Activated CD8-positive, alpha-beta T cell treated with anti-CD3 and anti-CD28 coated beads for 36 hours (primary cell): ENCODE measurements around the gene CNTNAP2. TPM values are rescaled to one million over a fixed set of nuclear protein-coding genes. Genes with fewer than 3 reads are reported as not detected.

Source experiments
- ATAC-seq: fragments of 200-7000 bp; cut with Tn5 transposase; one replicate; pipeline ENCODE4 v1.10.0; 2021; ENCODE audit warnings: mild to moderate bottlenecking, moderate library complexity
- CTCF ChIA-PET: fragments of 350-600 bp; sonication (Branson Sonifier 250); formaldehyde crosslinking; loops from one replicate; lab custom pipeline; 2021; ENCODE audit warnings: antibody characterized with exemption; lab: Charles Lee
- POLR2A ChIA-PET: fragments of 350-600 bp; sonication (Branson Sonifier 250); formaldehyde crosslinking; loops from one replicate; lab custom pipeline; 2021; ENCODE audit warnings: antibody characterized with exemption; lab: Charles Lee
- DNase-seq: peaks from one replicate; pipeline ENCODE4 v3.0.0-alpha.2; 2020
- H3K27ac Mint-ChIP-seq: one replicate; pipeline ENCODE4 v1.8.0; 2021; ENCODE audit warnings: mild to moderate bottlenecking, mixed read lengths
- H3K27me3 Mint-ChIP-seq: one replicate; pipeline ENCODE4 v1.8.0; 2021; ENCODE audit warnings: mixed read lengths
- H3K36me3 Mint-ChIP-seq: one replicate; pipeline ENCODE4 v1.8.0; 2021; ENCODE audit warnings: low read depth, mixed read lengths
- H3K4me1 Mint-ChIP-seq: one replicate; pipeline ENCODE4 v1.8.0; 2021; ENCODE audit warnings: low read depth, mixed read lengths
- H3K4me3 Mint-ChIP-seq: one replicate; pipeline ENCODE4 v1.8.0; 2021; ENCODE audit warnings: mild to moderate bottlenecking, moderate library complexity, mixed read lengths
- H3K9me3 Mint-ChIP-seq: one replicate; pipeline ENCODE4 v1.8.0; 2021; ENCODE audit warnings: mixed read lengths
- intact Hi-C: fragments of 100-400 bp; cut with micrococcal nuclease; formaldehyde crosslinking; loops from one replicate; pipeline ENCODE4 v1.10.0; 2022
- total RNA-seq, 2 experiments: library from RNA; stranded (reverse); gene quantifications; one replicate each; pipeline ENCODE4 v1.2.3, GENCODE V29; 2021
- TF ChIP-seq, protein P1 (sequence below): fragments of 200-600 bp; IDR thresholded peaks from one replicate; pipeline ENCODE4 v1.8.0; 2022; ENCODE audit warnings: antibody characterized with exemption, mild to moderate bottlenecking

CNTNAP2 gene
- total RNA-seq, 2 experiments from 2014 or later: not detected

DNA sequence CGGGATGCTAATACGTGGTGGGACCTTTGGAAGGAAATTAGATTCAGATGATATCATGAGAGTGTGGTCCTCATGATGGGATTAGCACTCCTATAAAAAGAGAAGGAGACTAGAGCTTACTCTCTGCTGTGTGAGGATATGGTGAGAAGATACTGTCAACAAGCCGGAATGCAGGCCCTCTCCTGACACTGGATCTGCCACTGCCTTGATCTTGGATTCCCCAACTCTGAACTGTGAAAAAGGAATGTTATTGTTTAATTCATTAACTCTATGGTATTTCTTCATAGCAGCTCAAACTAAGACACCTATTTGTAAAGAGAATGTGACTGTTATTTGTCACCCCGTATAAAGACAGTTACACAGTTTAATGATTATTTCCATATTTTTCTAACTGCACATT, 1246.5 kb downstream of the CNTNAP2 start:
- Mint-ChIP-seq H3K9me3 (peaks cover 9% of the 10 kb centered on the region), H3K36me3 (no peaks in the 10 kb centered on the region), H3K4me1 (no peaks in the 10 kb centered on the region), H3K27ac (no peak overlapping the region), H3K27me3 (no peaks in the 10 kb centered on the region), H3K4me3 (no peak overlapping the region)
- intact Hi-C loops: no loop called here
- ChIA-PET CTCF (no interaction called here), POLR2A (no interaction called here)
- DNase-seq (no peak), ATAC-seq (no peak)
- TF ChIP-seq, protein P1, sequence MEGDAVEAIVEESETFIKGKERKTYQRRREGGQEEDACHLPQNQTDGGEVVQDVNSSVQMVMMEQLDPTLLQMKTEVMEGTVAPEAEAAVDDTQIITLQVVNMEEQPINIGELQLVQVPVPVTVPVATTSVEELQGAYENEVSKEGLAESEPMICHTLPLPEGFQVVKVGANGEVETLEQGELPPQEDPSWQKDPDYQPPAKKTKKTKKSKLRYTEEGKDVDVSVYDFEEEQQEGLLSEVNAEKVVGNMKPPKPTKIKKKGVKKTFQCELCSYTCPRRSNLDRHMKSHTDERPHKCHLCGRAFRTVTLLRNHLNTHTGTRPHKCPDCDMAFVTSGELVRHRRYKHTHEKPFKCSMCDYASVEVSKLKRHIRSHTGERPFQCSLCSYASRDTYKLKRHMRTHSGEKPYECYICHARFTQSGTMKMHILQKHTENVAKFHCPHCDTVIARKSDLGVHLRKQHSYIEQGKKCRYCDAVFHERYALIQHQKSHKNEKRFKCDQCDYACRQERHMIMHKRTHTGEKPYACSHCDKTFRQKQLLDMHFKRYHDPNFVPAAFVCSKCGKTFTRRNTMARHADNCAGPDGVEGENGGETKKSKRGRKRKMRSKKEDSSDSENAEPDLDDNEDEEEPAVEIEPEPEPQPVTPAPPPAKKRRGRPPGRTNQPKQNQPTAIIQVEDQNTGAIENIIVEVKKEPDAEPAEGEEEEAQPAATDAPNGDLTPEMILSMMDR: no peak

DNA sequence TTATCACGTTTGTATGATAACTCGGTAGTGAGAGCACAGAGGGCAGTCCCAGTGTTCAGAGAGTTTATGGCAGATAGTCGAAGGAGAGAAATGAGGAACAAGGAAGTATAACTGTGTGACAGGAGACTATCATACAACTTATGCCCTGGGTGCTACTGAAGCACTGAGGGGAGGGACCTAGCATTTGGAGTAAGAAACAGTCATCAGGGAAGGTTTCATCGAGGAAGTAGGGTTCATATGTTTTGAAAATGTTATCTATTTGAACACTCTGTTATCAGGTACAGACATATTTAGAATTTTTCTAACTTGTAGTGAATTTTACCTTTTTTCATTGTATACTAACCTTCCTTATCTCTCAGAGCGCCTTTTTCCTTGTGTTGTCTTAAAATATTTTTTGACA, 1259.6 kb downstream of the CNTNAP2 start:
- DNase-seq (no peak), ATAC-seq (no peak)
- H3K27me3 Mint-ChIP-seq: no peaks in the 10 kb centered on the region
- CTCF ChIA-PET: no interaction called here
- intact Hi-C loops: no loop called here
- H3K36me3 Mint-ChIP-seq: no peaks in the 10 kb centered on the region
- TF ChIP-seq, protein P1: no peak
- no peak overlapping the region for H3K4me3 Mint-ChIP-seq
- H3K9me3 Mint-ChIP-seq: peaks cover 5% of the 10 kb centered on the region
- H3K4me1 Mint-ChIP-seq: no peaks in the 10 kb centered on the region
- POLR2A ChIA-PET: no interaction called here
- no peak overlapping the region for H3K27ac Mint-ChIP-seq

DNA sequence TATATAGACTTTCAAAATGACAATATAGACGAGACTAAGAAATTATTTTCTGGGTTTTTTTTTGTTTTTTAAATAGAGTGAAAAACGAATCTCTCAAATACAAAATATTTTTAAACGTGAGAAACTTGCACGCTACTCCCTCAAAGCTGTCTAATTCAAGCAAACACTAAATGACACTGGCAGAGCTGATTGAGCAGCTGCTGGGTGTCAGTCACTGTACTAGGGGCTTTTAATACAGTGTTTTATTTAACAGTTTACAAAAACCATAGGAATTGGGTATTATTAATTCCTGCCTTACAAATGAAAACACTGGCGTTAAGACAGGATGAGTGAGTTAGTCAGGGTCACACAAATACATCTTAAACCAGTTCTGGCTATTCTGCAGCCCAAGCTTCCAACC, 1264.3 kb downstream of the CNTNAP2 start:
- Mint-ChIP-seq H3K27ac (no peak overlapping the region), H3K4me1 (no peaks in the 10 kb centered on the region), H3K4me3 (no peak overlapping the region), H3K9me3 (peaks cover 13% of the 10 kb centered on the region), H3K36me3 (no peaks in the 10 kb centered on the region), H3K27me3 (no peaks in the 10 kb centered on the region)
- POLR2A ChIA-PET: no interaction called here
- no peak for ATAC-seq
- intact Hi-C loops: no loop called here
- TF ChIP-seq, protein P1: no peak
- DNase-seq: no peak
- CTCF ChIA-PET: no interaction called here

DNA sequence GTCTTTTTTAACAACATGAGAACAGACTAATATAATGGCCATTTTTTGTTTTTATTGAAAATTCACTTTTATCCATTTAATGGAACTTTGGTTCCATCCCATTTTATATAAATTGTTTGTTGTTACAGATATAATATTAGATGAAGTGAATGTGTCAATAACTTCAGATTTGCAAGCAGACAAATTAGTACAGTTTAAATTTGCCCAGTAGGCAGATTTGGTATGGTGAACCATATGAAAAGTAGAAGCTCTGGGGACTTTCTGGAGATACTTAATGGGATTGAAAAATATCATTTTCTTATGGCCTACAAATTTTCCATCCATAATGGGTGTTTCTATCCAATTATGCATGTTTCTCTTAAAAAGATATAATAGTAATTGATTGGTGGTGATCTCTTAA, 1277.7 kb downstream of the CNTNAP2 start:
- ATAC-seq (no peak), DNase-seq (no peak)
- Mint-ChIP-seq H3K36me3 (no peaks in the 10 kb centered on the region), H3K4me1 (no peaks in the 10 kb centered on the region), H3K4me3 (no peak overlapping the region), H3K27me3 (no peaks in the 10 kb centered on the region), H3K9me3 (peaks cover 12% of the 10 kb centered on the region), H3K27ac (no peak overlapping the region)
- intact Hi-C loops: no loop called here
- TF ChIP-seq, protein P1: no peak
- CTCF ChIA-PET: no interaction called here
- POLR2A ChIA-PET: no interaction called here

DNA sequence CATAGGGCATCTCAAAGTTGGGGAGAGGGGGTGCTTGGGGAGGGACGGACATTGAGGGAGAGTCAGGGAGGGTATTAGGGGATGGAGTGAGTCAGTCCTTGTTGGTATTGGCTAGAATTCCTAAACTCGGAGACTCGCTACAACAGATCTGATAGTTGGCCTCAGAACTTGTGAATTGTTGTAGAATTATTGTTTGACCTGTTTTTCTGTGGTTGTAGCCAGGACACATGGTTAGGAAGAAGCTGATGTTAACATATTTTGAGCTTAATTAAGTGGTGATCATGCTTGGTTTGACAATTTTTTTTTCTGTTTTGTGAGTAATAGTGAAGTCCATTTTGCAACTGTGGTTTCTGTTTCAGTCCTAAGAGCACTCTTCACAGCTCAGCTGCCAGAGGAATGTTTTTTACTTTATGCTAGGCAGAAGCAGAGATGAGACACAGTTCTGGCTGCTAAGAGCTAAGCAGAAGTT, 1283.7 kb downstream of the CNTNAP2 start:
- H3K4me3 Mint-ChIP-seq: no peak overlapping the region
- peaks cover 7% of the 10 kb centered on the region for H3K9me3 Mint-ChIP-seq
- intact Hi-C loops: no loop called here
- TF ChIP-seq, protein P1: no peak
- ChIA-PET CTCF (no interaction called here), POLR2A (no interaction called here)
- ATAC-seq (no peak), DNase-seq (no peak)
- H3K27ac Mint-ChIP-seq: no peak overlapping the region
- H3K36me3 Mint-ChIP-seq: no peaks in the 10 kb centered on the region
- H3K27me3 Mint-ChIP-seq: no peaks in the 10 kb centered on the region
- no peaks in the 10 kb centered on the region for H3K4me1 Mint-ChIP-seq
